HG03175 (cell line): Measurements from ENCODE around the gene DYDC2.
"Not testable (repeated sequence)": the region's sequence is repeated elsewhere in the genome, so short reads cannot be mapped to it uniquely, and the experiment has no call there.

Source experiments
- ATAC-seq: cut with Tn5 transposase; IDR thresholded peaks from one replicate; pipeline ENCODE4 v1.9.1; 2021; ENCODE audit warnings: mild to moderate bottlenecking, moderate library complexity; ENCODE audit not compliant: unreplicated experiment

Gene DYDC2

GRCh38 chr10:80411681-80412220 lies 55.2 kb downstream of the DYDC2 start:
- no peak for ATAC-seq

DNA sequence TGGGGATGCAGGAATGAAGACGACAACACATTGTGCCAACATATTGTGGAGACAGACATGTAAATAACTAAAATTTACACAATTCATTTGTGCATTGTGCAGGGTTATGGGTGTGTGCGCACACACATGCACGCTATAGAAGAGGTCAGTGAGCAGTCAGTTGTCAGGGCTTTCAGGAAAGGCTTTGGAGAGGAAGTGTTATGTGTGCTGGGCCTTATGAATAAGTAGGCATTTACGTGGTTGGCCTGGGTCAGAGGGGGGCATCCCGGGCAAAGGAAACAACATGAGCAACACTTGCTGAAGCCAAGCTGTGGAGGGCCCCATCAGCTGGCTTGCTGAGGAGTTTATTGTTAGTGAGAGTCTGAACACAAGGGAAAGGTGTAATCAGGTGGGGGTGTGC lies 55.9 kb downstream of the DYDC2 start:
- no peak for ATAC-seq

DNA sequence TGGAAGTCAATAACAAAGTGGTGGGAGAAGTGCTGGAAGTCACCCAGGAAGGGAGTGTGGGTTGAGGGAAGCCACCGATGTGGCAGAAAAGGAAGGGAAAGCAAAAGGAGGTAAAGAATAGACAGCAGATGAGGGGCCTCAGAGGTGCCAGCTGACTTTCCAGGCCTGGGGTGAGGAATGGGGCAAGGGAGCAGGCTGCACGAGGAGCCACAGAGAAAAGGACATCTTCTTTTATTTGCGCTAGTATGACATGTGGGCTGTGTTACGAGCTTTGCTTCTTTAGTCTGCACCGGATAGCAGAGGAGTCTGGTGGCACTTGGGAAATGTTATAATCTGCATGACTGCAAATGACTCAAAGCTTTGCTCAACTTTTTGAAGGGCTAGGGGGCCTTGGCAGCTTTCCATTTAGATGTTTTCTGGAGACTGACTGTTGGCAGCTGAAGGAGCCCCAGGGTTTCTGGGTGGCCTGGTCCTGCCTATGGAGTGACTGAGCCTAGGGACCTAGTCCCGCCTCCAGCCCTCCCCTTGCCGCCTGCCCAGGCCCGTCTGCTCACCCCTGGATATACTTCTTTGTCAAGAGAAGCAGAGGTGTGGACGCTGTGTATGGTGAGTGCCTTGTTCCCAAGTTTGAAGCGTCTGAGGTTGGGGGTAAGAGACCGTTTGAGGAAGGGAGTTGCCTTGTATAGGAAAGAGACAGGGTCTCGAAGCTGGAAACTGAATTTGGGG lies 56.9 kb downstream of the DYDC2 start:
- ATAC-seq, result no peak

DNA sequence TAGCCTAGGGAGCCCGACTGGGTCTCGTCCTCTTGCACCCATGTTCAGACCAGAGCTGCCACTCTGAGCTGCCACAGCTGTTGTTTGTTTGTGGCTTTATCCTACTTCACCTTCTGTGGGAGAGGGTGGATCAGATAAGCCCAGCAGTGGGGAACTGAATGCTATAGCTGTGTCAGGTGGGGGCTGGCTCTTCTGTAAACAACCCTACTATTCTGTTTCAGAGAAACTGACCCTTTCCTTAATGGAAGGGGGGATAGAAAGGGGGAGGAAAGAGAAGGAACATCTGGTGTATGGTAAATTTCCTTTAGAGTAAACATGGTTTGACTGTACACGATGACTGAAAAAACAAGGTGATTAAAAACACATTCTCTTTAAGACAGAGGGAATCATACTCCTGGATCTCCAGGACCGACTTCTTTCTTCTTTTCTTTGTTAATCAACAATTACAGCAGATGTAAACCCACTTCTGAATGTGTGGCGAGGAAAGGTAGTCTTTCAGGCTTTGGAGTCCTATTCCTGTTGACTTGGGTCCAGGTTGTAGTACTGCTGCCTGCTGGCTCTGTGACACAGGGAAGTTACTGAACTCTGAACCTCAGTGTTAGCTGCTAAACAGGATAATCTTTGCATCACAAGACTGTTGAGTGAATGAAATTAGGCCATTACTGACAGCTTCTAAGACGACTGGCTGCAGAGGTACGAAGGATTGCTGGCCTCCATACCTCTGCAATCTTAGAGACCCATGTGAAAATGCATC lies 57.7 kb downstream of the DYDC2 start:
- no peak for ATAC-seq

DNA sequence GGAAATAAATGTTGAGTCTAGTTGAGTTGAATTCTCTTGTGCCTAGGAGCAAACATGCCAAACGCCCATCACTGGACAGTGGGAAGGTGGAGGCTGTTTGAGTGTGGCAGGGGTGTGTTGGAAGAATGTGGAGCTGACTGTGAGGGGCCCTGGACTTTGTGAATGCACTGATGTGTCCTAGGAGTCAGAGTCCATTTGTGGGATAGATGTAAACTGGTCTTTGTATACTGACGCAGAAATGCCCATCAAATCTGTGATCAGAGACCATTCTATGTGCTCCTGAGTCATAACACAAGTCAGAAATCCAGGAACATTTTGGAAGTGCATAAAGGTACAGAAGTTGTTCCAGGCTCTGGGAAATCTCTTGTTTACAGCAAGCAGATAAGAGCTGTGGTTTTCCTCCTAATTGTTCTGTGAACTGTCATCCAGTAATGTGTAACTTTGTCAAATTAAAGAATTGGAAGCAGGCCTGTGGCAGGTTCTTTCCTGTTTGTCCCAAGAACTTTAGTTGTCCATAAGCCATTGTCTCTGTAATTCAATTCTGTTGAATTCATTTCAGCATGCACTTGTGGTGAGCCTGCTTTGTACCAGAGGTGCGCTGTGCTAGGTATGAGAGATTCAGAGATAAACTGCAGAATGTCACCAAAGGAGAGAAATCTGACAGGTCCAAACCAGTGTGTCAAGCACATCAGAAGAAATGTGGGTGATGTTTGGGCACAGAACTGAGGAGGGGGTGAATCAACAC lies 59.3 kb downstream of the DYDC2 start:
- no peak for ATAC-seq

DNA sequence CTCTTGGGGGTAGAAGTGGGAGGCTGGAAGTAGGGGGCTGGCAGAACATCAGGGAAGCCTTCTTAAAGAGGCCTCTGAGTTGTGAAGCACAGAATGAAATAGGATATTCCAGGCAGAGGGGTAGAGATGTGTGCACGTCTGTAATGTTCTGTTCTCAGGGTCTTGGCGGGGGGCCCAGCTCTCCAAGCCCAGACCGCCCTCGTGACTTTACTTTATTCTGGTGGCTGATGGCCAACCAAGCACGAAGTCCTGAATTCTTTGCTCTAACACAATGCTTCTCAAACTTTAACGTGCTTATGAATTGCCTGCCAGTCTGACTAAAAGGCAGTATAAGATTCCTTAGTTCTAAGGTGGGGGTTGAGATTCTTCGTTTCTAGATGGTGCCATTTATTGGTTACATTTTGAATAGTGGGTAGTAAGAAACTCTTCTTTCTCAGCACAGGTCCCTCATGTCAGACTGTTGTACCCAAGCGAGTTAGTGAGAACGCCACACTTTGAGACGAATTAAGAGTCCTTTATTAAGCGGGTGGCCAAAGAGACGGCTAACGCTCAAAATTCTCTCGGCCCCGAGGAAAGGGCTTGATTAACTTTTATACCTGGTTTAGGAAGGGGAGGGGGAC lies 60.0 kb downstream of the DYDC2 start:
- no peak for ATAC-seq

GRCh38 chr10:80417256-80417655 lies 60.7 kb downstream of the DYDC2 start:
- not testable (repeated sequence) for ATAC-seq
